Activated CD8-positive, alpha-beta T cell treated with anti-CD3 and anti-CD28 coated beads for 36 hours (primary cell): ENCODE measurements around the gene PDSS2. TPM values are rescaled to one million over a fixed set of nuclear protein-coding genes. Genes with fewer than 3 reads are reported as not detected.

ENCODE experiments used
- ATAC-seq: fragments of 200-7000 bp; cut with Tn5 transposase; one replicate; pipeline ENCODE4 v1.10.0; 2021; ENCODE audit warnings: mild to moderate bottlenecking, moderate library complexity
- CTCF ChIA-PET: fragments of 350-600 bp; sonication (Branson Sonifier 250); formaldehyde crosslinking; loops from one replicate; lab custom pipeline; 2021; ENCODE audit warnings: antibody characterized with exemption; lab: Charles Lee
- POLR2A ChIA-PET: fragments of 350-600 bp; sonication (Branson Sonifier 250); formaldehyde crosslinking; loops from one replicate; lab custom pipeline; 2021; ENCODE audit warnings: antibody characterized with exemption; lab: Charles Lee
- DNase-seq: peaks from one replicate; pipeline ENCODE4 v3.0.0-alpha.2; 2020
- H3K27ac Mint-ChIP-seq: one replicate; pipeline ENCODE4 v1.8.0; 2021; ENCODE audit warnings: mild to moderate bottlenecking, mixed read lengths
- H3K27me3 Mint-ChIP-seq: one replicate; pipeline ENCODE4 v1.8.0; 2021; ENCODE audit warnings: mixed read lengths
- H3K36me3 Mint-ChIP-seq: one replicate; pipeline ENCODE4 v1.8.0; 2021; ENCODE audit warnings: low read depth, mixed read lengths
- H3K4me1 Mint-ChIP-seq: one replicate; pipeline ENCODE4 v1.8.0; 2021; ENCODE audit warnings: low read depth, mixed read lengths
- H3K4me3 Mint-ChIP-seq: one replicate; pipeline ENCODE4 v1.8.0; 2021; ENCODE audit warnings: mild to moderate bottlenecking, moderate library complexity, mixed read lengths
- H3K9me3 Mint-ChIP-seq: one replicate; pipeline ENCODE4 v1.8.0; 2021; ENCODE audit warnings: mixed read lengths
- intact Hi-C: fragments of 100-400 bp; cut with micrococcal nuclease; formaldehyde crosslinking; loops from one replicate; pipeline ENCODE4 v1.10.0; 2022
- total RNA-seq, 2 experiments: library from RNA; stranded (reverse); gene quantifications; one replicate each; pipeline ENCODE4 v1.2.3, GENCODE V29; 2021
- TF ChIP-seq, protein P1 (sequence below): fragments of 200-600 bp; IDR thresholded peaks from one replicate; pipeline ENCODE4 v1.8.0; 2022; ENCODE audit warnings: antibody characterized with exemption, mild to moderate bottlenecking

The PDSS2 gene
- total RNA-seq, 2 experiments from 2014 or later = 13.2 to 14.8 TPM

DNA sequence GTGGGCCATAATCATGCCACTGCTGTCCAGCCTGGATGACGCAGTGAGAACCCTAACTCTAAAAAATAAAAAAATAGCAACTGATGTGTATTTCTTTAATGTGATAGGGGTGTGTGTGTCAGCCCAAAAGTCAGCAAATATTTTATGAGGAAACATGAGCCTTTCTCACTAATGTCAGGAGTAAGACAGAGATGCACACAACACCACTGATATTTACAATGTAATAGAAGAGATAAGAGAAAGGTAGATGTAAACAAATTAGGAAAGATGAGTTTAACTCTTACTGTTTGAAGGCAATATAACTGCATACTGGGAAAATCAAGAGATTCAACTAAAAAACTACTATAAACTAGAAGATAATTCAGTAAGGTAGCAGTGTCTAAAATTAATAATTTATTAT lies 244.0 kb downstream of the PDSS2 start:
- intact Hi-C loops = no loop called here

GRCh38 chr6:107214655-107215054 lies 244.7 kb downstream of the PDSS2 start:
- H3K27ac Mint-ChIP-seq = no peak overlapping the region
- H3K4me1 Mint-ChIP-seq = peaks cover 2% of the 10 kb centered on the region
- no peak overlapping the region for H3K4me3 Mint-ChIP-seq
- POLR2A ChIA-PET = no interaction called here
- H3K36me3 Mint-ChIP-seq = peaks cover 3% of the 10 kb centered on the region
- TF ChIP-seq, protein P1, sequence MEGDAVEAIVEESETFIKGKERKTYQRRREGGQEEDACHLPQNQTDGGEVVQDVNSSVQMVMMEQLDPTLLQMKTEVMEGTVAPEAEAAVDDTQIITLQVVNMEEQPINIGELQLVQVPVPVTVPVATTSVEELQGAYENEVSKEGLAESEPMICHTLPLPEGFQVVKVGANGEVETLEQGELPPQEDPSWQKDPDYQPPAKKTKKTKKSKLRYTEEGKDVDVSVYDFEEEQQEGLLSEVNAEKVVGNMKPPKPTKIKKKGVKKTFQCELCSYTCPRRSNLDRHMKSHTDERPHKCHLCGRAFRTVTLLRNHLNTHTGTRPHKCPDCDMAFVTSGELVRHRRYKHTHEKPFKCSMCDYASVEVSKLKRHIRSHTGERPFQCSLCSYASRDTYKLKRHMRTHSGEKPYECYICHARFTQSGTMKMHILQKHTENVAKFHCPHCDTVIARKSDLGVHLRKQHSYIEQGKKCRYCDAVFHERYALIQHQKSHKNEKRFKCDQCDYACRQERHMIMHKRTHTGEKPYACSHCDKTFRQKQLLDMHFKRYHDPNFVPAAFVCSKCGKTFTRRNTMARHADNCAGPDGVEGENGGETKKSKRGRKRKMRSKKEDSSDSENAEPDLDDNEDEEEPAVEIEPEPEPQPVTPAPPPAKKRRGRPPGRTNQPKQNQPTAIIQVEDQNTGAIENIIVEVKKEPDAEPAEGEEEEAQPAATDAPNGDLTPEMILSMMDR = no peak
- no peaks in the 10 kb centered on the region for H3K9me3 Mint-ChIP-seq
- no peak for ATAC-seq
- CTCF ChIA-PET = no interaction called here
- no peaks in the 10 kb centered on the region for H3K27me3 Mint-ChIP-seq
- intact Hi-C loops = no loop called here
- no peak for DNase-seq

More for the DNA sequence above, 244.0 kb downstream of the PDSS2 start:
- ATAC-seq = no peak
- Mint-ChIP-seq H3K27me3 (no peaks in the 10 kb centered on the region), H3K9me3 (no peaks in the 10 kb centered on the region), H3K27ac (no peak overlapping the region), H3K4me3 (no peak overlapping the region), H3K36me3 (peaks cover 2% of the 10 kb centered on the region), H3K4me1 (peaks cover 2% of the 10 kb centered on the region)
- DNase-seq = no peak
- TF ChIP-seq, protein P1 = no peak
- POLR2A ChIA-PET = no interaction called here
- CTCF ChIA-PET = no interaction called here

DNA sequence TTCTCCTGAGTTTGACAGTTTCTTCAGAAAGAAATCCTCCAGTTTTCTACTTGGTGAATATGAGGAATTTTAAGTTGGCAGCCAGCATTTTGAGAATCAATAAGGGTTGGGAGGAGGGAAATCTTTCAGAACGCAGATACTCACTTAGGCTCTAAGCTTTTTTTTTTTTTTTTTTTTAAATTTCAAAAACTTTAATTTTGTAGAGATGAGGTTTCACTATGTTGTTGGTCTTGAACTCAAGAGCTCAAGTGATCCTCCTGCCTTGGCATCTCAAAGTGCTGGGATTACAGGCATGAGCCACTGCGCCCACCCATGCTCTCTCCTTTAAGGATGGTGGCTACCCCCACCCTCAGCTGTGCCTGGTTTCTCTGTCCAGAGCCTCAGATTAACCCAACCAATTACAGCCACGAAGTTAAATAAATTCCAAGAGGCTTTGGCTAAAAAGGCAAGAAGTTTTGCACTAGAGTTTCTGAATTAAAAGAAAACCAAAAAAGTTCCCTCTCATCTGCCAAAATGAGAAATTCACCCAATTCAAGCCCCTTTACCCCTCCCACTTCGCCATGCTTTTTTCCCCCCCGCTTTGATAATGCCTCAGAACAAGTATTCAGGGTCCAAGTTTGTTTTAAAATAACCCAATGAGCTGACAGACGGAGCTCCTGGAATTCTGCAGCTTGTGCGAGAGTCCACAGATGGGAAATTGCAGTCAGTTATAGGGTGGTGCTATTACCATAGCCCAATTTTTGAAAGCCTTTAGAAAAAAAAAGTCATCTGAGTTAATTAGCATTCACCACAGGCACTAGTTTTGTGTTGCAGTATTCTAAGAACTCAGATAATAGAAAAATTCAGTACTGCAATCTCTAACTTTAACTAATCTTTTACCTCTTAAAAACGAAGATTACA lies 249.7 kb downstream of the PDSS2 start:
- ChIA-PET CTCF (no interaction called here), POLR2A (interaction anchor here (0.7 to 1.0 kb wide), 2 partner anchors 57 to 1561 kb away, joined by 3 read pairs; no protein-coding TSS in a partner anchor)
- ATAC-seq (no peak), DNase-seq (no peak)
- H3K36me3 Mint-ChIP-seq = peaks cover 17% of the 10 kb centered on the region
- peaks cover 2% of the 10 kb centered on the region for H3K4me1 Mint-ChIP-seq
- TF ChIP-seq, protein P1 = no peak
- H3K27ac Mint-ChIP-seq = no peak overlapping the region
- H3K4me3 Mint-ChIP-seq = no peak overlapping the region
- intact Hi-C loops = no loop called here
- peaks cover 3% of the 10 kb centered on the region for H3K9me3 Mint-ChIP-seq
- H3K27me3 Mint-ChIP-seq = no peaks in the 10 kb centered on the region

DNA sequence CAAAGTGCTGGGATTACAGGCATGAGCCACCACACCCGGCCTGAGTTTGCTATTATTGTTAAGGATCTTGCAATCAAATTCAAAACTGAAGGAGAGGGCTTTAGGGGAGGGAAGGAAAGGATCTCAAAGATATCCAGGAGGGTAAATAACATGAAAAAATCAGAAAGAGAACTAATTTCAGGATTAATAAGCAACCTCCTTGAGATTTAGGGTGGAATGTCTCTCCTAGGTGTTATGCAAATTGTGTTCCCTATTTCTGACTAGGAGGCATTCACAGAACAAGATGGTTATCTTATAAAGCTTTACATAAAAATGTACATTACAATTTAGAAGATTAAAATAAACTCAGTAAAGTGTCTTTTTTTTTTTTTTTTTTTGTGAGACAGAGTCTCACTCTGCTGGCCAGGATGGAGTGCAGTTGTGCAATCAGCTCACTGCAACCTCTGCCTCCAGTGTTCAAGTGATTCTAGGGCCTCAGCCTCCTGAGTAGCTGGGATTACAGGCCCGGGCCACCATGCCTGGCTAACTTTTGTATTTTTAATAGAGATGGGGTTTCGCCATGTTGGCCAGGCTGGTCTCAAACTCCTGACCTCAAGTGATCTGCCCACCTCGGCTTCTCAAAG lies 252.0 kb downstream of the PDSS2 start:
- DNase-seq (no peak), ATAC-seq (no peak)
- intact Hi-C loops = no loop called here
- peaks cover 24% of the 10 kb centered on the region for H3K36me3 Mint-ChIP-seq
- TF ChIP-seq, protein P1 = no peak
- H3K4me3 Mint-ChIP-seq = no peak overlapping the region
- CTCF ChIA-PET = no interaction called here
- POLR2A ChIA-PET = interaction anchor here (1.2 kb wide), 1 partner anchor 10 kb away, joined by 3 read pairs; no protein-coding TSS in a partner anchor
- H3K4me1 Mint-ChIP-seq = peaks cover 2% of the 10 kb centered on the region
- peaks cover 5% of the 10 kb centered on the region for H3K9me3 Mint-ChIP-seq
- H3K27ac Mint-ChIP-seq = no peak overlapping the region
- no peaks in the 10 kb centered on the region for H3K27me3 Mint-ChIP-seq
